Measurements from ENCODE around the gene CNNM3.

CNNM3 gene

DNA sequence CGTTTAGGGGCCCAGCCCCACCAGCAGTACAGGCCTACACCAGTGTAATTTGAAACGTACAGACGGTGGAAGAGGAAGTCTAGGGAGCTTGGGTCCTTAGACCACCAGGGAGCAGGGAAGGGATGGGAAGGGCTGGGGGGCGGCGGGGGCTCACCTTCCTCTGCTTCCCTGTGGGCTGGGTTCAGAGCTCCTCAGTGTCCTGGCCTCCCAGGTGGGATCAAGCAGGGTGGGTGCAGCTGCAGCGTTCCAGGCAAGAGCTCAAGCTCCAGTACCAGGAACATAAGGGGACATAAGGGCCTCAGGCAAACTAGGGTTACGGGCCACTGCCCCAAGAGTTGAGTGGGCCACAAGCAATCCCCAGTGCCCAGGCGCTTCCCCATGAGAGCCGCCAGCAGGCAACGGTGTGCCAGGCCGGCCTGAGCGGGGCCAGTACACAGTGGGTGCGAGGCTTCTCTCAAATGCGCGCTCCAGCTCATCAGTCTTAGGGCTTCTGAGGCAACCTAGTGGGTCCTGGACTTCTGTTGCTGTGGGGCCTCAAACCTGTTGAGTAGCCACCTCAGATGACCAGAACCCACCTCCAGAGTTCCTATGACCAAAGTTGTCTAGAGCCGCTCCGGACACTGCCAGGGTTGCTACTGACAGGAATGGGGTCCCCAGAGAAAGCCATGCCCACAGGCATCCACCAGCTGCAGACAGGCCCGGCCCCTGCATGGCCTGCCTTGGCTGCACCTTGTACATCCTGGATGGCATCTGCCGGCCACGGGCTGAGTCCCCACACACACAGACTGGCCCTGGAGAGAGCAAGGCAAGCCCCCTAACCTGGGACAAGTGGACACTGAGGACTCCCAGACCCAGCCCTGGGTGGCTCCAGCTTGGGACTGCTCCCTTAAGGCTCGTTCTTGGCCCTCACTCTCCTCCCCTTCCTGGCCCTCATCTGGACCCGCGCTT, 22.6 kb downstream of the CNNM3 start:
- Histone ChIP-seq H2BK120ac (ENCODE audit: insufficient read depth, low read length, poor library complexity) (no peak overlapping the region), H3K4me3 (ENCODE audit: low read depth, low read length) (no peak overlapping the region), H3K14ac (ENCODE audit: low read length) (no peak overlapping the region), H2AK5ac (ENCODE audit: low read length) (no peak overlapping the region), H4K91ac (ENCODE audit: low read depth, low read length) (no peak overlapping the region), H3K27ac (ENCODE audit: low read depth, low read length) (no peak overlapping the region), H2AFZ (ENCODE audit: insufficient read depth, low read length, poor library complexity) (no peak overlapping the region), H2BK12ac (ENCODE audit: low read length) (no peak overlapping the region), H3K79me1 (ENCODE audit: low read length) (peaks cover 4% of the 10 kb centered on the region), H3K4ac (ENCODE audit: low read depth, low read length) (no peak overlapping the region), H3K23ac (ENCODE audit: low read length) (no peak overlapping the region), H4K8ac (ENCODE audit: low read depth, low read length) (no peak overlapping the region), H3K18ac (ENCODE audit: low read length) (no peak overlapping the region), H4K12ac (ENCODE audit: low read depth, low read length) (no peak overlapping the region), H3K27me3 (ENCODE audit: insufficient read depth, low read length) (no peaks in the 10 kb centered on the region), H3K4me2 (ENCODE audit: low read length) (no peak overlapping the region), H3K79me2 (ENCODE audit: control insufficient read depth, insufficient read depth, low read length, poor library complexity) (no peaks in the 10 kb centered on the region), H2BK5ac (ENCODE audit: low read depth, low read length, poor library complexity) (no peak overlapping the region), H3K4me1 (ENCODE audit: control insufficient read depth in 1 of 2, insufficient read depth in 2 of 2, low read length in 2 of 2) (peaks cover 8 to 12% of the 10 kb centered on the region in 2 experiments), H3K9me3 (ENCODE audit: insufficient read depth, low read depth, low read length) (no peaks in the 10 kb centered on the region), H3K9ac (ENCODE audit: low read length) (no peak overlapping the region), H3K36me3 (ENCODE audit: control insufficient read depth in 1 of 2, insufficient read depth in 2 of 2, low read length in 2 of 2) (peaks cover 2 to 13% of the 10 kb centered on the region in 2 experiments)
- DNase-seq, result no peak
- WGBS (ENCODE audit: extremely low coverage, insufficient coverage, insufficient read length), result no CpG with 5 or more reads among the region's 23 CpGs

DNA sequence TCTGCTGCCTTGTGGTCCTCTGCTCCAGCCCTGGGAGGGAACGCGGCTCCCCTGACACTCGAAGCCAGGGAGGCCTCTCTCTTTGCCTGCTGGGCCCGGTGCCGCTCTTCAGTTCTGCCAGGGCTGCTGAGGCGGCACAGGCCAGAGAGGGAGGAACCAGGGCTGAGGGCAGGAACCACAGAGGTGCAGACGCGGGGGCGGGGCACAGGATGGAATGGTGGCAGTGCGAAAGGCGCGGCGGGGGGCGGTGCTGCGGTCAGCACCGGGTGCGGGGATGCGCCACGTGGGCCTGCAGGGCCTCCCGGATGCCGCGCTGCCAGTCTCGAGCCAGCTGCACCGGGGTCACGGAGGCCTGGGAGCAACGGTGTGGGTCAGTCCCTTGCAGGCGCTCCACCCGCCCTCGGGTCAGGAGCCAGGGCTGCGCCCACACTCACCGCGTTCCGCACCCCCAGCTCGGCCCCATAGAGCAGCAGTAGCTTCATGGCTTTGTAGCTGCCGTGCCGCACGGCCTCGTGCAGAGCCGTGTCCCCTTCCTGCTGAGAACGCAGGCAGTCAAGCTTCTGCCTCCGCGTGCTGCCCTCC, 23.3 kb downstream of the CNNM3 start:
- H3K18ac ChIP-seq (ENCODE audit: low read length), result no peak overlapping the region
- H3K4me1 ChIP-seq (ENCODE audit: control insufficient read depth in 1 of 2, insufficient read depth in 2 of 2, low read length in 2 of 2), result peaks cover 8 to 12% of the 10 kb centered on the region in 2 experiments
- no peak for DNase-seq
- H3K9me3 ChIP-seq (ENCODE audit: insufficient read depth, low read depth, low read length), result no peaks in the 10 kb centered on the region
- WGBS (ENCODE audit: extremely low coverage, insufficient coverage, insufficient read length), result no CpG with 5 or more reads among the region's 42 CpGs
- H3K9ac ChIP-seq (ENCODE audit: low read length), result no peak overlapping the region
- no peak overlapping the region for H4K12ac ChIP-seq (ENCODE audit: low read depth, low read length)
- H3K79me2 ChIP-seq (ENCODE audit: control insufficient read depth, insufficient read depth, low read length, poor library complexity), result no peaks in the 10 kb centered on the region
- no peak overlapping the region for H3K14ac ChIP-seq (ENCODE audit: low read length)
- no peak overlapping the region for H3K4ac ChIP-seq (ENCODE audit: low read depth, low read length)
- no peak overlapping the region for H3K23ac ChIP-seq (ENCODE audit: low read length)
- peaks cover 4% of the 10 kb centered on the region for H3K79me1 ChIP-seq (ENCODE audit: low read length)
- no peak overlapping the region for H4K91ac ChIP-seq (ENCODE audit: low read depth, low read length)
- H2AK5ac ChIP-seq (ENCODE audit: low read length), result no peak overlapping the region
- H3K27ac ChIP-seq (ENCODE audit: low read depth, low read length), result no peak overlapping the region
- no peaks in the 10 kb centered on the region for H3K27me3 ChIP-seq (ENCODE audit: insufficient read depth, low read length)
- no peak overlapping the region for H4K8ac ChIP-seq (ENCODE audit: low read depth, low read length)
- H2AFZ ChIP-seq (ENCODE audit: insufficient read depth, low read length, poor library complexity), result no peak overlapping the region
- H3K36me3 ChIP-seq (ENCODE audit: control insufficient read depth in 1 of 2, insufficient read depth in 2 of 2, low read length in 2 of 2), result peaks cover 2 to 13% of the 10 kb centered on the region in 2 experiments
- no peak overlapping the region for H3K4me3 ChIP-seq (ENCODE audit: low read depth, low read length)
- no peak overlapping the region for H3K4me2 ChIP-seq (ENCODE audit: low read length)
- no peak overlapping the region for H2BK5ac ChIP-seq (ENCODE audit: low read depth, low read length, poor library complexity)
- H2BK120ac ChIP-seq (ENCODE audit: insufficient read depth, low read length, poor library complexity), result no peak overlapping the region
- no peak overlapping the region for H2BK12ac ChIP-seq (ENCODE audit: low read length)

DNA sequence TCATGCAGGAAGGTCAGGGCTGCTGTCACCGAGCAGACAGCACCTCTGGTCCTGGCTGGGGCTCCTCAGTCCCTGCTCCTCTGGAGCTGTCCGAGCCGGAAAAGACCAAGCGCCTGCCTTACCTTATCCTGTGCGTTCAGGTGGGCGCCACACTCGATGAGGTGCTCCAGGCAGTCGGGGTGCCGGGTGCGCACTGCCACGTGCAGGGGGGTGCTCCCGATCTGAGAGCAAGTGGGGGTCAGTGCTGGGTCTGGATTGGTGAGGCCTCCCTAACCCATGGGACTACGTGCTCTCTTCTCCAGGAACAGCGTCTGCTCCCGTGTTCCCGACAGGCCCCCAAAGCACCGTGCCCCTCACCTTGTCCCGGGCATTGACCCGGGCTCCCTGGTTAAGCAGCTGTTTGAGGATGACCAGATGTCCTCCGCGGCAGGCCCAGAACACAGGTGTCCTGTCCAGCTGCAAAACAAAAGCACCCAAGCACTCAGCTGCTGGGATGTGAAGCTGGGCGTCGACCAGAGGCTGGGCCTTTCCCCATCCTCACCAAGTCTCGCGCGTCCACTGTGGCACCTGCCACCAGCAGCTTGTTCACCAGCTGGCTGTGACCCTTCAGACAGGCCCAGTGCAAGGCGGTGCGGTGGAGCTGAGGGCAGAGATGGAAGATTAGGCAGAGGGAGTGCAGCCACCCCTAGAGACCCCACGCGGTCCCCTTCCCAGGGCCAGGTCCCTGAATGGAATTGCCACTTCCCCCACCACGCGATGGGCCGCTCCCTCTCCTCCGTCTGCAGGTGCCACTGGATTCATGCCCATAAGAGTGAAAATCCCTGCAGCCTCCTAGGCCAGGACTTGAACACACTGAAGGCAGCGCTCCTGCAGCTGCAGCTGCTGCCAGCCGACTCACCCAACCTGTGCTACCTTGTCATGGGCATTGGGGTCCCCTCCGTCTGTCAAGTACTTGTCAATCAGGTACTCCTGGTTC, 24.1 kb downstream of the CNNM3 start:
- no peak overlapping the region for H2BK5ac ChIP-seq (ENCODE audit: low read depth, low read length, poor library complexity)
- H3K23ac ChIP-seq (ENCODE audit: low read length), result no peak overlapping the region
- peaks cover 4% of the 10 kb centered on the region for H3K79me1 ChIP-seq (ENCODE audit: low read length)
- H2AFZ ChIP-seq (ENCODE audit: insufficient read depth, low read length, poor library complexity), result no peak overlapping the region
- H3K36me3 ChIP-seq (ENCODE audit: control insufficient read depth in 1 of 2, insufficient read depth in 2 of 2, low read length in 2 of 2), result peaks cover 2 to 13% of the 10 kb centered on the region in 2 experiments
- no peaks in the 10 kb centered on the region for H3K9me3 ChIP-seq (ENCODE audit: insufficient read depth, low read depth, low read length)
- H3K9ac ChIP-seq (ENCODE audit: low read length), result no peak overlapping the region
- no peak overlapping the region for H3K4me2 ChIP-seq (ENCODE audit: low read length)
- no peak overlapping the region for H2AK5ac ChIP-seq (ENCODE audit: low read length)
- no peak overlapping the region for H3K27ac ChIP-seq (ENCODE audit: low read depth, low read length)
- no peak overlapping the region for H2BK12ac ChIP-seq (ENCODE audit: low read length)
- H3K18ac ChIP-seq (ENCODE audit: low read length), result no peak overlapping the region
- WGBS (ENCODE audit: extremely low coverage, insufficient coverage, insufficient read length), result no CpG with 5 or more reads among the region's 37 CpGs
- H3K79me2 ChIP-seq (ENCODE audit: control insufficient read depth, insufficient read depth, low read length, poor library complexity), result no peaks in the 10 kb centered on the region
- H3K27me3 ChIP-seq (ENCODE audit: insufficient read depth, low read length), result no peaks in the 10 kb centered on the region
- H4K91ac ChIP-seq (ENCODE audit: low read depth, low read length), result no peak overlapping the region
- no peak overlapping the region for H3K4ac ChIP-seq (ENCODE audit: low read depth, low read length)
- H3K14ac ChIP-seq (ENCODE audit: low read length), result no peak overlapping the region
- no peak overlapping the region for H4K12ac ChIP-seq (ENCODE audit: low read depth, low read length)
- no peak overlapping the region for H4K8ac ChIP-seq (ENCODE audit: low read depth, low read length)
- H2BK120ac ChIP-seq (ENCODE audit: insufficient read depth, low read length, poor library complexity), result no peak overlapping the region
- H3K4me3 ChIP-seq (ENCODE audit: low read depth, low read length), result no peak overlapping the region
- peaks cover 12 to 15% of the 10 kb centered on the region in 2 experiments for H3K4me1 ChIP-seq (ENCODE audit: control insufficient read depth in 1 of 2, insufficient read depth in 2 of 2, low read length in 2 of 2)
- DNase-seq, result no peak

All from trophoblast cell (in vitro differentiated cells and primary cell).